Activated T-cell treated with anti-CD3 and anti-CD28 coated beads, Interleukin-2, amount 50 U/mL, for 1 hour (primary cell): ENCODE data around the gene OR10H2.
"Not testable (repeated sequence)": the region's sequence is repeated elsewhere in the genome, so short reads cannot be mapped to it uniquely, and the experiment has no call there.

Experiments
- DNase-seq: peaks from one replicate; pipeline ENCODE4 v3.0.0-alpha.2; 2020

Gene OR10H2

GRCh38 chr19:15727724-15728123 is at the start of gene OR10H2:
OR10H2 (plus strand) TSS chr19:15728024; CDS start chr19:15728044, 20 bp downstream.
- DNase-seq, result no peak

GRCh38 chr19:15679089-15679488 is 48.7 kb upstream of the OR10H2 start:
- no peak for DNase-seq

DNA sequence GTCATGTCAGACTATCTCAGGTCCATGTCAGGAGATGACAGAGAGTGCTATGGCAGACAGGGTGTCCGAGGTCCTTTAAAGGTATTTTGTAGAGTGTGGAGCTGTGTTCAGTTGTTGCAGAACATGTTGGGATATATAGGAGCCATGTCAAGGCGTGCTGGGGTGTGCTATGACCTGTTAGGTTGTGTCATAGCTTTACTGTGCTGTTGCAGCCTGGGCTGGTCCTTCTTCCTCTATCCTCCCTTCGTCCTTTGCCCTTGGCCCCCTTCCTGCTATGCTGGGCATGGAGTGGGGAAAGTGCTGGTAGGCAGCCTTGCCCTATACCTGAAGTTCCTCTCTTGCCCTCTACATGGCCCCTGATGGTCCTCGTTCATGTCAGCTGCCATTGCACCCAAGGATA is 48.0 kb upstream of the OR10H2 start:
- DNase-seq, result not testable (repeated sequence)

- no peak for DNase-seq
Observed at GRCh38 chr19:15680478-15681322, 47.1 kb upstream of the OR10H2 start.

DNA sequence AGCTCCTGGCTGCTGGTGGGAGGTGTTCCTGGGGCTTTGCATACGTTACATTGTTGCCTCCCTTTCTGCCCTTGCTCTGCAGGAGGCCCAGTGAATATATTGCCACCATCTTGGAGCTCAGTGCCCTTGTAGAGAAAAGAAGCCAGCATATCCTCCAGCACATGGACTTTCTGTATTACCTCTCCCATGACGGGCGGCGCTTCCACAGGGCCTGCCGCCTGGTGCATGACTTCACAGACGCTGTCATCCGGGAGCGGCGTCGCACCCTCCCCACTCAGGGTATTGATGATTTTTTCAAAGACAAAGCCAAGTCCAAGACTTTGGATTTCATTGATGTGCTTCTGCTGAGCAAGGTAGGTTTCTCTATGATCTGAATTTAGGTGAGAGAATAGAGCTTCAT is 44.4 kb upstream of the OR10H2 start:
- DNase-seq, result no peak

GRCh38 chr19:15684828-15685227 is 43.0 kb upstream of the OR10H2 start:
- DNase-seq, result no peak

GRCh38 chr19:15696654-15697194 is 31.1 kb upstream of the OR10H2 start:
- no peak for DNase-seq

GRCh38 chr19:15701757-15702533 is 25.9 kb upstream of the OR10H2 start:
- DNase-seq, result no peak

DNA sequence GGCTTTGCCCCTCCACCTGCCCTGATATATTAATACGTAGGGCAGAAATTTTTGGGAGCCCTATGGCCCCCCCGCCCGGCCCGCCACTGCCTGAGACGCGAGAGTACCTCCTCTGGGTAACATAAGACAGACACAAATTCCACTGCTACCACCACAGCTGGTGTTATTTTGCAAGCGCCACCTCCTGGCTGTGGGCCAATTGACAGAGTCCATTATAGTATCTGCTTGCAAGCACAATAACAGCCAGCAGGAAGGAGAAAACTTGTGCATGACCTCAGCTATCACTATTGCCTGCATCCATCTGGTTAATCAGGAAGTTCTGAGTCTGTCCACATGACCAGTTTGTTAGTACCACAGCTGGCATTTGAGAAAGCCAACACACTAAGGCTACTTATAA is 25.3 kb upstream of the OR10H2 start:
- no peak for DNase-seq

DNA sequence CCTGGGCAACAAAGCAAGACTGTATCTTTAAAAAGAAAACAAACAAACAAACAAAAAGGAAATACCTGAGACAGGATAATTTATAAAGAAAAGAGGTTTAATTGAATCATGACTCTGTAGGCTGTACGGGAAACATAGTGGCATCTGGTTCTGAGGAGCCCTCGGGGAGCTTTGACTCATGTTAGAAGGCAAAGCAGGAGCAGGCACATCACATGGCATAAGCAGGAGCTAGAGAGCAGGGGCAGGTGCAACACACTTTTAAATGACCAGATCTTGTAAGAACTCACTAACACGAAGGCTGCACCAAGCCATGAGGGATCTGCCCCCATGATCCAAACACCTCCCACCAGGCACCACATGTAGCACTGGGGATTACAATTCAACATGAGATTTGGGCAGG is 13.2 kb upstream of the OR10H2 start:
- DNase-seq, result no peak

DNA sequence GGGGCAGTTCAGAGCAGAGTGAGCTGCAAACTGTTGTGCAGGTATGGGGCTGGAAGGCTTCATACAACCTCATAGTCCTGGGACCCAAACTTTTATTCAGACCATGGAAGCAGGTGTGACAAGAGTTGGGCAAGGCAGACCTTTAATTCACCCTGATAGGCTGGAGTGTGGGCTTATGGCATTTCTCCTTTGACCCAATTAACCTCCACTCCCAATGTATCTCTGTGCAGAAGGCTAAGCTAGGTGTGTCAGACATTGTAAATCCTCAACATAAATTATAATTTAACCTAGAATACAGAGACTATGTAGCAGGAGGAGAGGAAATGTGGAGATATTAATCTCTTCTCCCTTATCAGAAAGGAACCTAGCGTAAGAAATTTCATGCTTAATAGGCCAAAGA is 12.2 kb upstream of the OR10H2 start:
- no peak for DNase-seq

- no peak for DNase-seq
Observed at GRCh38 chr19:15717809-15718208, 10.0 kb upstream of the OR10H2 start.

- DNase-seq, result no peak
Observed at GRCh38 chr19:15721268-15721667, 6.6 kb upstream of the OR10H2 start.

DNA sequence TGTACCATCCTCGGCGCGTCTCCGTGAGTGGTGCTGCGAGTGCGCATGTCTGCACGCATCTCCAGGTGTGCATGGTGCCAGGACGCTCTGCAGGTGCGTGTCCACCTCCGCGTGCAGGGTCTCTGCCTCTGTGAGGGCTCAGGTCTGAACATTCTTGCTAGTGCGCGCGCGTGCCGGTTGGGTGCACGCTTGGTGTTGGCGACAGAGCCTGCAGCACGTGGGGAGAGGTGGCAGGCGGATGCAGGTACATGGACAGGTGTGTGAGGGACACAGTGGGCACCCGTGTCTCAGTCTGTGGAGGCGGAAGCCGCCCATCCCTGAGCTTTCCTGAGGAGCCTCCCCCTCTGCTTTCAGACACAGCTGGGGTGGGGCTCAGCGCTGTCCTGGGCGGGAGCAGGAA is 4.9 kb upstream of the OR10H2 start:
- DNase-seq, result no peak

DNA sequence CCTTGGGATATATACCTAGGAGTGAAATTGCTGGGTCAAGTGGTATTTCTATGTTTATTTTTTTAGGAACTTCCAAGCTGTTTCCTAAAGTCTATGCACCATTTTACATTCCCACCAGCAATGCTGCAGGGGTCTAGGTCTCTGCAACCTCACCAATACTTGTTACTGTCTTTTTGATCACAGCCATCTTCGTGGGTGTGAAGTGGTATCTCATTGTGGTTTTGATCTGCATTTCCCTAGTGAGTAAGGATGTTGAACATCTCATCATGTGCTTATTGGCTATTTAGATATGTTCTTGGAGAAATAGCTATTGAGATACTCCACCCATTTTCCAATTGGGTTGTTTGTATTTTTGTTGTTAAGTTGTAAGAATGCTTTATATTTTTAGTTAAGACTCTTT is 2.7 kb downstream of the OR10H2 start:
- no peak for DNase-seq

DNA sequence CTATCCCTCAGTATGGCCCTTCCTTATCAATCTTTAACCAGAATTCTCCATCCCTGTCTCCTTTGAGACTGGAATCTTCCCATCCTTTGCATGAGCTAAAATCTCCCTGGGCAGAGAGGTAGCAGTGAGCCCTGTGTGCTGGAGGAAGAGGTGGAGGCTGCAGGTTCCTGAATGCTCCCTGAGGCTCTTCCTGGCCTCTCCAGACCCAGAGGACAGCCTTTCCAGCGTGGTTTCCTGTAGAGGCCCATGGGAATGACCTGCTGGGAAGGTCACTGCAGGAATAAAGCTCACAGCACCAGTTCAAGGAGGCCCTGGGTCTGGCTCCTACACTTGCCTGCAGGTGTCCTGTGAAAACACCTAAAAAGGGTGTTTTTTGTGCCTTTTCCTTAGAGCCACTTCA is 4.6 kb downstream of the OR10H2 start:
- no peak for DNase-seq

- DNase-seq, result no peak
Observed at GRCh38 chr19:15733895-15734294, 6.1 kb downstream of the OR10H2 start.

GRCh38 chr19:15737722-15738121 is 9.9 kb downstream of the OR10H2 start, which contains the start of gene OR10H3:
OR10H3 (plus strand) TSS chr19:15737985; CDS start chr19:15741393, 3,408 bp downstream.
- no peak for DNase-seq

DNA sequence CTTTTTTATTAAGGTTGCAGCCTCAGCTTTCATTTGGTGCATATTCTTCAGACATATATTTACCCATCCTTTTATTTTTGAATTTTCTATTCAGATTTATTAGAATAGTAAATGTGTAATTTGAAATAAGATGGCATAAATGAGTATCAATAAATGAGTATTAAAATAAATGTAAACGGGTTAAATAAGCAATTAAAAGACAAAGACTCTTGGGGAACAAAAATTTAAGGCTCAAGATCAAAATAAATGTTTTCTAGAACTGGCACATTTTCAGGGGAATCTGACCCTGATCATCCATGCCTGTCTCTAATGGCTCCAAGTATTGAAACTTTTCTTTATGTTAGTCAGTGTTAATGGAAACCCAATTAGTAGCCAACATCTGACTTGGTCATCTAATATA is 13.0 kb downstream of the OR10H2 start:
- no peak for DNase-seq

GRCh38 chr19:15748239-15748638 is 20.4 kb downstream of the OR10H2 start:
- DNase-seq, result no peak

GRCh38 chr19:15758379-15758778 is 30.6 kb downstream of the OR10H2 start:
- no peak for DNase-seq

DNA sequence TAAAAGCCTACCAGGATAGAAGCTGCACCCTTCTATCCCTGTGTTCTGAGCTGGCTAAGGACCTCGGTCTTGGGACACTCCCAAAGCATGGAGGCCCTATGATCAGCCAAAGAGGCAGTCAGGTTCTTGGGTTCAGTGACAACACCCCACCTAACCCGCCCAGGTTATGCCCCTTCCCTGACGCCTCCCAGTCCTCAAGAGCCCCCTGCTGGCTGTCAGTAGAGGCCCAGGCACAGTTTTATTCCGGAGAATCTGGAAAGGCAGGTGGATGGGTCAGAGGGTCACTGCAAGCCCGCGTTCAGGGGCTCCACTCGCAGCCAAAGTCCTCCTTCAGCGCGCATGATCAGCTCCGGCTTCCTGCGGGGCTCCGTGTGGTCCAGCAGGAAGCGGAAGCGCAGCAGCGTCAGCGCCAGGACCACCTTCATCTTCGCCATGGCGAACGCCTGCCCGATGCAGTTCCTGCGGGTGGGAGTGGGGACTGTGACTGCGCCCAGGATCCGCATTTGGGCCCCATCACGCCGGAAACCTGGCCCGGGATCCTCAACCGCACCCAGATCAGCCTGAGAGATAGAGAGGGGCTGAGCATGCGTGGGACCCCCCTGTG is 32.2 kb downstream of the OR10H2 start:
- no peak for DNase-seq

DNA sequence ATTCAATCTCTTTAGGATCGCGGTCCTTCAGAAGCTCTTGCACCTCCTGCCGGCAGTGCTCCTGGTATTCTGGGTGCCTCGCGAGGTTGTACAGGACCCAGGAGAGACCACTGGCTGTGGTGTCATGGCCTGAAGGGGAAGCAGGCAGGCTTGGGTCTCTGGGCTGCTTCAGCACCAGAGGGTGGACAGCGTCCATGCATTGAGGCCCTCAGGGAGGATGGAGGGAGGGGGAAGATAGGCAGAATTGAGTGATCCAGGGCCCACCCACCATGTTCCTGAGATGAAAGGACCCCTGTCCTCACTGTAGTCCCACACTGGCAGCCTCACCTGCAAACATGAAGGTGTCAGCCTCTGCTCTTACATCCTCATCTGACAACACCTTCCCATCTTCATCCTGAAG is 41.8 kb downstream of the OR10H2 start:
- DNase-seq, result no peak
